GM21423 (cell line): ENCODE measurements around the gene TMEM98.
"Not testable (repeated sequence)": the region's sequence is repeated elsewhere in the genome, so short reads cannot be mapped to it uniquely, and the experiment has no call there.

ENCODE experiments used
- ATAC-seq: cut with Tn5 transposase; IDR thresholded peaks from one replicate; pipeline ENCODE4 v1.9.1; 2021; ENCODE audit warnings: mild to moderate bottlenecking, moderate library complexity; ENCODE audit not compliant: unreplicated experiment

Gene TMEM98, protein sequence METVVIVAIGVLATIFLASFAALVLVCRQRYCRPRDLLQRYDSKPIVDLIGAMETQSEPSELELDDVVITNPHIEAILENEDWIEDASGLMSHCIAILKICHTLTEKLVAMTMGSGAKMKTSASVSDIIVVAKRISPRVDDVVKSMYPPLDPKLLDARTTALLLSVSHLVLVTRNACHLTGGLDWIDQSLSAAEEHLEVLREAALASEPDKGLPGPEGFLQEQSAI

DNA sequence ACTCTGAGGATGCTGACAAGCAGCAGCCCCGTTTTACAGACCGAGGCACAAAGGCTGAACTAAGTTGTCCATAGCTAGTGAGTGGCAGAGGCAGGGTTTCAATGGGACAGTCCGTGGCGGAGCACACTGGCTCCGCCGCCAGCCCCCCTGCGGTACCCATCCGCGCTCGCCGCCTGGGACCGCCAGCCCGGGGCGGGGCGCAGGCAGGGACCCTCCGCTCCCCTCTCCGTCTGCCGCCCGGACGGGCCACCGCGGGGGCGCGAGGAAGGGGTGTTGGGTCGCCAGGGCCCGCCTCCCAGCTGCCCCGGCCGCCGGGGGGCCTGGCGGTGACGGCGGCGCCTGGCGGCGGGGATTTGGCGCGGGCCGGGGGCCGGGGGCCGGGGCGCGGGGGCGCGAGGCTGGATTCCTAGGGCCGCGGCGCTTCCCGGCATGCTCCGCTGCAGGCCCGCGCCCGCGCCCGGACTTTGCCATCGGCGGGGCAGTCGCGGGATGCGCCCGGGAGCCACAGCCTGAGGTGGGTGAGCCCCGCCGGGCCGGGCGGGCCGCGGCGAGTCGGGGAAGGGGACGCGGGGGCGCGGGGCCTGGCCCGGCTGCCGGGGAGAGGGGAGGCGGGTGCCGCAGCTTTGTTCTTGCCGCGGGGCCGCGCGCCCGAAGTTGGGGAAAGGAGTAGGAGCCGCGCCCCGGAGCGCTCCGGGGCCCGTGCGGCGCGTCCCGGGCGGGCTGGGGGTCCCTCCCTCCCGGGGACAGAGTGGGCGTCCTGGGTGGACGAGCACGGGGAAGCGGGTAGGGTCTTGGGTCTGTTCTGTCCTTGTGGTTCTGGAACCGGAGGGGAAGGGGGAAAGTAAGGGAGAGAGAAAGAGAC lies at the start of gene TMEM98:
TSS of gene TMEM98 (plus strand) at position 430 of the 862 bp plus-strand sequence. CDS start 3,376 bp downstream, outside the sequence.
- ATAC-seq, result no peak

DNA sequence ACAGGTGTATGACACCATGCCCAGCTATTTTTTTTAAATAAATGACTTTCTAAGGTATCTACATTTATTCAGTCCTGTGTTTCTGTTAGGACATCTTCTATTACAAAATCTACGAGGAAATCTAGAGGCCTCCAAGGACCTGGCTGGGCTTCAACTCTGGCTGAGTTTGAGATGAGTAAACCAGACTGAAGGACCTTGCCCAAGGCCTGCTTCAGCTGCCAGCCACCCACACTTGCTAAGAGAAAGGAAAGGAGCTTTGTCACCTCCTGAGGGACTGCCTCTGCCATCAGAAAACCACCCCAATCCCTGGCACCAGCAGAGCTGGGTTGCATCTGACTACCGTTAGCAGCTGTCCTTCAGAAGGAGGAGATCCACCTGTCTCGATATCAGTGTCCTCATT lies 49.7 kb upstream of the TMEM98 start:
- ATAC-seq, result no peak

DNA sequence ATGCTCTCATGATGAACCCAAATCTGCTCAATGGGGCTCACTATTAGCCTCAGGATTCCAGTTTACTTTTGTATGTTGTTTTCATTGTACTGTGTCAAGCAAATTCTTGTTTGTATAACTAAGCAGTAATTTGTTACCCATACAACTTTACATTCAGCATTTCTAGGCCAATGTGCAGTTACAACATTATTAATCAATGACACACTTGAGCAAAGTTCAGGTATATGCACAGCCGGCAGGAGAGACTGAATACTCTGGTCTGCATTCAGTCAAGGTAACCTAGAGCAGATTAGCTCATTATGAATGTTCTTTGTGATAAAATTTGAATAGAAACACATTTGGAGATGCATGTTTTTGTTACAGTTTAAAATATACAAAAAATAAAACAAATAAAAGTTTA lies 48.8 kb upstream of the TMEM98 start:
- no peak for ATAC-seq

DNA sequence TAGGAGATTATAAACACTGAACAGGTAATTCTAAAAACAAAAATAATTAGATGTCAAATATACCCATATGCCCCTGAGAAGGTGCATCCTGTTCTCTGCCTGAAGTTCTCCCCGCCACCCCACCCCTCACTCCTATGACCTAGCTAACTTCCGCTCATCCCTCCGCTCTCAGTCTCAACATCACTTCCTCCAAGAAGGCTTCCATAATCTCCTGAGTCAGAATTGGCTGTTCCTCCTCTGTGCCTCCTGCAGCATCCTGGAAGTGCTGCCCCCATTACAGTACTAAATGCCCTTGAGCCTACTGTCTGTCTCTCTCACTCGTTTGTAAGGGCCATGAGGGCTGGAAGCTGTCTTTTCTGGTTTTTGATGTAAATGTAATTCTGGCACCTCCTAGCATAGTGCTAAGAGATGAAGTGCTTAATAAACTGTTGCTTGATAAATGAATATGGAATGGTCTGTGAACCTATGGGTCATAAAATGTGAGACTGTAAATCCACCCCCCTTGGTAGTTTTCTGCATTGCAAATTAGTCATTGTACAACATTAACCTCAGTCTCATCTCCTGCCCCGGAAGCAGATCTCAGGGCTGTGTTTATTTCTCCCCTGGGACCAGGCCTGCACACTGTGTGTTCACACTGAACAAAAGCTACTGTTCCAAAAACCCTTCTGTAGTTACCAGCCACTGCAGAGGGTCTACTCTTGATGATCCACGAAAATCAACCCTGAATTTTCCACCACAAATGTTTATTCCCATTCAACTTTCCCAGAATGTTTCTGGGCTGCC lies 47.1 kb upstream of the TMEM98 start:
- ATAC-seq, result no peak

DNA sequence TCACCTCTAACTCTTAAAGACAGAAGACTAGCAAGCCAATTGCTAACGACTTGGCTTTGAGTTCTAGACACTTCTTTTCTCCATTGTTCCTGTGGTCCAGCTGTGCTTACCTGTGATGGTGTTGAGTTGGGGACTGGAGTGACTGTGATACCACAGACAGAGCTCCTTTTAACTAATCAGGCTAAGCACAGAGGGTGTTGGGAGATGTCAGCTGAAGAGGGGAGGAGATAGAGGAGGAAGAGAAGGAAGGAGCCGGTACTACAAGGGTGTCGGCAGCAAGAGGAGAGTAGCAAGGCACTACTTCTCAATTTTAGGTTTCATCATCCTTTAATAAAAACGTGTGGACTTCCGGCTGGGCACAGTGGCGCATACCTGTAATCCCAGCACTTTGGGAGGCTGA lies 45.9 kb upstream of the TMEM98 start:
- ATAC-seq, result no peak

DNA sequence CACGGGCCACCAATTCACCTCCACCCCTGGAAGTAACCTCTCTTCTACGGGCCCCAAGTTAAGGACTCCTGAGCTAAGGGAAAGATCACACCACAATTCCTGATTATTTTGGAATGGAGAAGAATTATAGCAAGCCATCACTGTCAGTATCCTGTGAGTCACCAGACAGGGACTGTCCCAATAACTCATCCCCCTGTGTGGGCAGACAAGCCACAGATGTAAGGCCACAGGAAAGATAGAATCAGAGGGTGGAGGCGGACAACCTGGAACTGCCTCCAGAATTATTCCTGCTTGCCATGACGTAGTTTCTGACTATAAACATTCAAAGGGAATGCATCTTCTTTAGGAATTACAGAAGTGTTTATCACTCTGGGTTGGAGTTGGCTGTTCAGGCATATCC lies 45.2 kb upstream of the TMEM98 start:
- ATAC-seq, result no peak

DNA sequence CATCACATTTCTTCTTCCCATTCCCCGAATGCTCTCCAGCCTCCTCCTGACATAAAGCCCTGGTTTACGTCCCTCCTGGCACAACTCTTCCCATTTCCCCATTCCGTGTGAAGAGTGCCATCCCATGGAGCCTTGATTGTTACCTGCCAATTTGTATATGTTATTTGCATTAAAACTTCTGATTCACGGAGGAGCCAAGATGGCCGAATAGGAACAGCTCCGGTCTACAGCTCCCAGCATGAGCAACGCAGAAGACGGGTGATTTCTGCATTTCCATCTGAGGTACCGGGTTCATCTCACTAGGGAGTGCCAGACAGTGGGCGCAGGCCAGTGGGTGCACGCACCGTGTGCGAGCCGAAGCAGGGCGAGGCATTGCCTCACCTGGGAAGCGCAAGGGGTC lies 41.0 kb upstream of the TMEM98 start:
- not testable (repeated sequence) for ATAC-seq

DNA sequence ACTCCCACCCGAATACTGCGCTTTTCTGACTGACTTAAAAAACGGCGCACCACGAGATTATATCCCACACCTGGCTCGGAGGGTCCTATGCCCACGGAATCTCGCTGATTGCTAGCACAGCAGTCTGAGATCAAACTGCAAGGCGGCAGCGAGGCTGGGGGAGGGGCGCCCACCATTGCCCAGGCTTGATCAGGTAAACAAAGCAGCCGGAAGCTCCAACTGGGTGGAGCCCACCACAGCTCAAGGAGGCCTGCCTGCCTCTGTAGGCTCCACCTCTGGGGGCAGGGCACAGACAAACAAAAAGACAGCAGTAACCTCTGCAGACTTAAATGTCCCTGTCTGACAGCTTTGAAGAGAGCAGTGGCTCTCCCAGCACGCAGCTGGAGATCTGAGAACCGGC lies 40.5 kb upstream of the TMEM98 start:
- not testable (repeated sequence) for ATAC-seq

DNA sequence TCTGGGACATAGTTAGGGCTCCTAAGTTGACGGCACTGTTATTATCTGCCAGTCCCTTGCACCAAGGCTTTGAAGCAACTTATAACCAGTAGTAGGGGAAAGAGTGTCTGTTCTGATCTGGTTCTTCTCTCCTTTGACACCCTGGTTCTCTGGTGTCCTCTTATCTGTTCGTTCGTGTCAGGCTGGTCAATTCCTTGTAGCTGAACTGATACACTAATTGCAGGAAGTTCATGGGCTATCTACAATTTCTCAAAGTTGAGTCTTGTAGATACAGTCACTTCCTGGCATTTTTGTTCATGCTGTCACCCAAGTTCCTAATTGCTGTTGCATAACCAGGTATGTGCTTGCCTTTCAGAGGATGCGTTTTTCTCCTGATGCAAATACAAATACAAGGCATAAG lies 33.7 kb upstream of the TMEM98 start:
- ATAC-seq, result no peak

DNA sequence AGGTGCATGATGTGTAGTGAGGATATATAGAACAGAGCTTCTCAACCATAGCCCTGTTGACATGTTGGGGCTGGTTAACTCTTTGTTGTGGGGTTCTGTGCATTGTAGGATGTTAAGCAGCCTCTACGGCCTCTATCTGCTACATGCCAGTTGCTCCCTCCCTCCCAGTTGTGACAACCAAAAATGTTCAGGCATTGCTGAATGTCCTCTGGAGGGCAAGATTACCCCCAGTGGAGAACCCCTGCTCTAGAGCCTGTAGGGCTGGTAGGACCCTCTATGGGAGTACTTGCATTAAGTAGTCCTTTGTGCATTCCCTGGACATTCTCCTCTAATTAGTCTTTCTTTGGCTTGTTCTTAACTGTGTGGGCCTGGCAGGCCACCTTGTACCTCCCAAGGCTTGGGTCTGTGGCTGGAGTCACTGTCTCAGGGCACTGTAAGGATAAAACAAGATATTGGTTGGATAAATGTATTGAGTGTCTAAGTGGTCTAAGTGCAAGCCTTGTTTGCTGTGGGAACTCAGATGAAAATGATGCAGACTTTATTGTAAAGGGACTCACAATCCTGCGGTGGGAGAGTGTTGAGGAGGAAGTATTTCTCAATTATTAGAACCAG lies 31.2 kb upstream of the TMEM98 start:
- no peak for ATAC-seq

DNA sequence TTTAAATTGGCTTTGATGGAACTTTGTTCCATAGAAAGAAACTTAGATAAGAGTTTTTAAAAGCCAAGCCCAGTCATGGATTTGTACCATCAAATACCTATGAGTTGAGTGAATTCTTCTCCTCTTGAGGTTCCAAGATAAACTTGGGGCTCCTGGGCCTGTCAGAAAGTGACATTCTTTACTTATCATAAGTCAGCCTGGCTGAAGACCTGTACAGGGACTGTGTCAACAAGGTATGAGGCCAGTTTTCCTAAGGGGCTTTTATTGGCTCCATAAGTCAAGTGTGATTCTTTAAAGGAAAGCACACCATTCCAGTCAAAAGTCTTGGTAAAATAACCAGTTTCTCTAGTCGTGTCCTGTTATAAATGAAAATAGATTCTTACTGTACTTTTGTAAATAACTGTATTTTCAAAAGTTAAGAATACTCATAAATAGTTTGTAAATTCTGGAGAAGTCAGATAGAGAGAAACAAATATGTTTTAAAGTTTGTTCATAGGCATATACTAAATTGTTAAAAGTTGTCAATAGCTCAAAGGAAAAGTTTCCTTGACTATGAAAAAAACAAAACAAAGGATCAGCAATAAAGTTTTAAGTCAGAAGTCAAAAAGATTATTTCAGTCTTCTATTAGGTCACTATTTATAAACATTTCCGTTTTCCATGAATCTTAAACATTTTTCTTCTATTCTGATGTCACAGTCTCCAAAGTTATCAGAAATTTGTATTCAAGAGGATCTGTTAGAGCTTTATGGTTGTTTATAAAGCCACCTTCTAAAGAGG lies 28.5 kb upstream of the TMEM98 start:
- no peak for ATAC-seq

DNA sequence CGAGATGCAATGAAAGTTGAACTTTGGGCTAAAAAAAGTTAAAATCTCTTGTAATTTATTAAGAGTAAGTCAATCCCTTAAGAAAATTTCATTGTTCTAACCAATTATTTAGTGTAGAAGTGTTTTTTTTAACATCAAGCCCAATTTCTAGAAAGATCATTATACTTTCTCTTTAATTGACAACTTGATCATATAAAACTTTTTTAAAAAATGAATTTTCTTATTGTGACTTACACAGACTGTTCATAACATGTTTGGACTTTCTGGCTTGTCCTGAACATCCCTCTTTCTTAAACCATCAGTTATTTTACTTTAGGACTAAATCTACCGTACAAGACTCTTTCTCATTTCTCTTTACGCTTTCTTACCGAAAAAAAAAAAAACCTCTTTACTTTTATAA lies 26.2 kb upstream of the TMEM98 start:
- no peak for ATAC-seq

DNA sequence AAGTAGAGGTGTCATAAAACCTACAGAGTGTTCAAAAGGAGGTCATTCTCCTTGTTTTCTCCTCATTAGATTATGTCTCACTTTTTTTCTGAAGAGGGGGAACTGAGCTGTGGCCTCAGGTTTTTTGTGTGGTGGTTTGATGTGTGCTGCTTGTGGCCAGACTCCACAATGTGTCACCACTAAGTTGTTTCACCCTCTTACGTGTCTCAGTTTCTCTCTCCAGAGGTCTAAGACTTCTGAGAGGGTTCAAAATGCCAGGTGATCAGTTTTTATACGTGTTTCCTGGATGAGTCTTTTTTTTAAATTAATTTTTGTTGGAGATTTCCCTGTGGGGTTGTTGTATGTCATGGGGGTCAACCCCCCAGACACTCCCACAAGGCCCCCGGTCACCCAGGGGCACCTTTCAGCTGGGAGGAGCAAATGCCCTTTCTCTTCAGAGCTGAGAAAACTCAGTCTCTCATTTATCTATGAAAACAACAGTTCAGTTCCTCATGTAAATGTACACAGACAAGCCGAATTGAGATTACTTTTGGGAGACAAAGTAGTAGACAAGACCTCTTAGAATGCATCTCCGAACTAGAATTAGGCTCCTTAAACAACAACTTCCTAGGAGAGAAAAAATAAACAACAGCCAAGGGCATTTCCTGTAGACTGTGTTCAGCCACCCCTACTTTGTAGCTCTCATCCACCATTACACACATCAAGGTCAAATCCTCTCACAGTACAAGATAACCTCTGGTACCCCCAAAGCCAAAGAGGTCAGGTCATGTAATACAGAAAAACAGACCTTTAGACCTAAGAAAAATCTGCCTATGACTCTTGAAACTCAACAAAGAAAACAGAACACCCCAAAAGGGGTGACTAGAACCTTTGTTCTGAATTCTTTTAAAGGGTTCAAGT lies 23.9 kb upstream of the TMEM98 start:
- ATAC-seq, result no peak

DNA sequence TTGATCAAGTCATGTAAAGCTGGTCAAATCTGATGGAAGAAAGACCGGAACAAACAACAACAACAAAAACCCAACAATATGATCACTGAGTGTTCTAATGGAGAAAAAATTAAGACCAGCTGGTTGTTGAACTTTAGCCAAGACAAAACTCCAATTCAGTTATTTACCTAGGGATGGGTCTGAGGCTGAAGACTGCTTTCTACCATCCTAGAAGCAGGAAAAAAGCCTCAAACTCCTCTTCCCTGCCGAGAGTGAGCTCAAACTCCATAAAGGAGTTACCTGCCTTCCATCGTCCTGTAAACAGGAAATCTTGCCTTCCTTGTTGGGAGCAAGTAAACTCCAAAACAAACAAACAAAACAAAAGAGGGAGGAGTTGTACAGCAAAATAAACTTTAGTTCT lies 23.1 kb upstream of the TMEM98 start:
- no peak for ATAC-seq

DNA sequence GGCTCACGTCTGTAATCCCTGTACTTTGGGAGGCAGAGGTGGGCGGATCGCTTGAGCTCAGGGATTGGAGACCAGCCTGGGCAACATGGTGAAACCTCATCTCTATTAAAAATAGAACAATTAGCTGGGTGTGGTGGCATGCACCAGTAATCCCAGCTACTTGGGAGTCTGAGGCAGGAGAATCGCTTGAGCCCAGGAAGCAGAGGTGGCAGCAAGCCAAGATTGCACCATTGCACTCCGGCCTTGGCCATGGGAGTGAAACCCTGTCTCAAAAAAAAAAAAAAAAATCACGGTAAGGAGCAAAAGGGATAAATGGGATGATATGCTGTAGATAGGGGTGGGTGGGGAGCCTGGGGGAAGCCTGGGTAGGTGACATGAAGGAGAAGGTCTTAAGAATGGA lies 20.4 kb upstream of the TMEM98 start:
- no peak for ATAC-seq

DNA sequence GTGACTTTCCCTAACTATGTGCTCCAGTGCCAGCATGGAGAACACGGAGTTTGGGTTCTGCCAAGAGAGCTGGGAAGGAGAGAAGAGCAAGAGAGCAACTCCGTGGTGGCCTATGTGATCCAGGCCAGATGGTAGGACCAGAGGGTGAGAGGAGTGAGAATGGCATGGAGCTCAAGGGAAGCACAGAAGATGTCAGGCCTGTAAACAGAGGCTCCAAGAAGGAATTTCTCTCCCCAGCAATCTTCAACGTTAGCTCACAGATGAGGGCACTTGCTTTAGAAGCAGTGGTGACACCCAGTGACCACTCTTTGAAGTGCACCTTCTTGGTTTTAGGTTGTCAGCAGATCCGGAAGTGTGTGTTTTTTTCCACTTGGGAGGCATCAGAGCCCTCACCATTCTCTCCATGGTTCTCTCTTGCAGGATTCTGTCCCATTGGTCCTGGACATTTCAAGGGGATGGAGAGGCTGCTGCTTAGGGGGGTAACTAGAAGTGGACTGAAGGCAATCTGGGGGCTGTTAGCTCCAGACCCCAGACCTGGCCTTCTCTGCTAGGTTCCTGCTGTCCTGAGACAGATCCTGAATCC lies 18.1 kb upstream of the TMEM98 start:
- no peak for ATAC-seq

DNA sequence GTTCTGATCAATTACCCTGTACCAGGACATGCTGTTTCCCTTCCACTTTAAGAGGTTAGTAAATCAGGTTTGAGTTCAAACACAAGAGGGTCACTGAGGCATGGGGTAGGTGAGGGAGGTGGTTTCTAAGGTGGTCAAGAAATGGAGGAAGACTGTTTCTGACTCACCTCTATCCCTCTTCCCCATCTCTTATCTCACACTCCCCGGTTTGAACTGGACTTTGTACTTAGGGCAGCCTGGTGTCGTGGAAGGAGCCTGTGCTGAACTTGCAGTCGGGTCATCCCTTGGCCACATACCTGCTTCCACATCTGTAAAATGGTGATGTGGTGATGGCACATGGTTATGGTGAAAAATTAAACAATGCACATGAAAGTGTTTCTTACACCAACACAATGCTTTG lies 17.2 kb upstream of the TMEM98 start:
- no peak for ATAC-seq

DNA sequence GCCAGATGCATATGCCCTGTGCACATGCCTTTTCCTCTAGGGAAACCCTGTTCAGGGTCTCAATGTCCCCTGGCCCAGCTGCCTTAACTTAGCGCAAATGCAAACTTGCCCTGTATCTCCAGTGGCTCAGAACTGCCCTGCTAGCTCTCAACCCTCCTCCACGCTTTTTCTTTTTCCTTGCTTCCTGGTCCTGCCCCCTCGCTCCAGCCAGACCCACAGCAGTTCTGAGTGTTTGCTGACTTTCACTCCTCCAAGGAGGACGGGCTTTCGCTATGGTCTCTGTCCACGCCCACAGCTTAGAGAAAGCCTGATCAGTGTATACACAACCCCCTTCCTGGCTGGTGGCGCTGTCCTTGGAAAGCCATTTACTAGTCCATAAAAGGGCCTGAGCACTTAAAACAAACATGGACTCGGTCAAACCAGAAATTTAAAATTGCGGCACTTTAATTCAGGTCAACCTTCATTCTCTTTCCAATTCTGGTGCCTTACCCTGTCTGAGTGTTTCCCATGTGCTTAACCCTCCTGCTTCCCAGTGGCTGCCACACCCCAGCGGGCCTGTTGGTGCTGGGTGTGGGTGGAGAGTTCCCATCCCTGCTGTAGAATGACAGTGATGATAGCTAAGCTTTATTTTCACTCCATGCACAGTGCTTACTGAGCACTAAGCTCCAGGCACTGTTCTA lies 15.6 kb upstream of the TMEM98 start:
- ATAC-seq, result no peak

DNA sequence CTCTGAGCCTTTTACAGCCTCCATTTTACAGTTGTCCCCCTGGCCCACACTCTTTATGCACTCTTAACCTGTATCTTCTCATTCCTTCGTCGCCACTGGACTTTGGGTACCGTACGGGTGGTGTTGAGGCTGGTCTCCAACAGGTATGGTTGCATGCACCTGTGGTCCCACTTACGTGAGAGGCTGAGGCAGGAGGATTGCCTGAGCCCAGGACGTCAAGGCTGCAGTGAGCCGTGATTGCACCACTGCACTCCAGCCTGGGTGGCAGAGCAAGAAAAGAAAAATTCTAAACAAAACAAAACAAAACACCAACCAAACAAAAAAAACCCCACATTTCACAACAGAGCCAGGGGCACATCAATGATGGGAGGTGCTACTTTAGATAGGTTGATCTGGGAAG lies 14.4 kb upstream of the TMEM98 start:
- ATAC-seq, result no peak
